Hair follicular keratinocyte (primary cell): ENCODE results near the gene FAM83F. TPM values are rescaled to one million over a fixed set of nuclear protein-coding genes. Genes with fewer than 3 reads are reported as not detected.

ENCODE experiments used
- total RNA-seq: library from RNA; depleted of rRNA; stranded (reverse); fragments of >200 nt; gene quantifications from 2 replicates; pipeline ENCODE4 v1.2.3, GENCODE V29; 2015

FAM83F gene
- 37.5 and 46.1 TPM in 2 replicates for total RNA-seq

DNA sequence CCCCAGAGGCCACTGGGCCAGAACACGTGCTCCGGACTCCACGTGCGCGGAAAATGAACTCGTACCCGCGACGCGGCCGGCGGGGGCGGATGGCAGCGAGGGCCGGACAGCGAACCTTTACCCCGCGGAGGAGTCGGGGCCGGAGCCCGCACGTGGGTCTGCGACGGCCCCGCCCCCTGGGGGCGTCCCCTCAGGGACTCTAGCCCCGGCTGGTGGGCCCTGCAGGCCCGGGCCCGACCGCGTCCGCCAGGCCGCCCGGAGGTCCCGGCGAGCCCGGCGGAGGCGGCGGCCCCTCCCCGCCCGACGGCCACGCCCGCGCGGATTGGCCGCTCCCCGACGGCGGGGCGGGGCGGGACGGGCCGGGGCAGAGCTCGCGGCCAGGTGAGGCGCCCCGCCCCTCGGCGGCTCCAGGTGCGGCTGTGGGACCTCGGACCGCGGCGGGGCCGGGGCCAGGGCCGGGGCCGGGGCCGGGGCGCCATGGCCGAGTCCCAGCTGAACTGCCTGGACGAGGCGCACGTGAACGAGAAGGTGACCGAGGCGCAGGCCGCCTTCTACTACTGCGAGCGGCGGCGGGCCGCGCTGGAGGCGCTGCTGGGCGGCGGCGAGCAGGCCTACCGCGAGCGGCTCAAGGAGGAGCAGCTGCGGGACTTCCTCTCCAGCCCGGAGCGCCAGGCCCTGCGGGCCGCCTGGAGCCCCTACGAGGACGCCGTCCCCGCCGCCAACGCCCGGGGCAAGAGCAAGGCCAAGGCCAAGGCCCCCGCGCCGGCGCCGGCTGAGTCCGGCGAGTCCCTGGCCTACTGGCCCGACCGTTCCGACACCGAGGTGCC is at the start of gene FAM83F:
Gene FAM83F, plus strand, starts transcription at position 389 of the 827 bp plus-strand sequence. Its CDS starts 89 bp downstream, at position 478.

DNA sequence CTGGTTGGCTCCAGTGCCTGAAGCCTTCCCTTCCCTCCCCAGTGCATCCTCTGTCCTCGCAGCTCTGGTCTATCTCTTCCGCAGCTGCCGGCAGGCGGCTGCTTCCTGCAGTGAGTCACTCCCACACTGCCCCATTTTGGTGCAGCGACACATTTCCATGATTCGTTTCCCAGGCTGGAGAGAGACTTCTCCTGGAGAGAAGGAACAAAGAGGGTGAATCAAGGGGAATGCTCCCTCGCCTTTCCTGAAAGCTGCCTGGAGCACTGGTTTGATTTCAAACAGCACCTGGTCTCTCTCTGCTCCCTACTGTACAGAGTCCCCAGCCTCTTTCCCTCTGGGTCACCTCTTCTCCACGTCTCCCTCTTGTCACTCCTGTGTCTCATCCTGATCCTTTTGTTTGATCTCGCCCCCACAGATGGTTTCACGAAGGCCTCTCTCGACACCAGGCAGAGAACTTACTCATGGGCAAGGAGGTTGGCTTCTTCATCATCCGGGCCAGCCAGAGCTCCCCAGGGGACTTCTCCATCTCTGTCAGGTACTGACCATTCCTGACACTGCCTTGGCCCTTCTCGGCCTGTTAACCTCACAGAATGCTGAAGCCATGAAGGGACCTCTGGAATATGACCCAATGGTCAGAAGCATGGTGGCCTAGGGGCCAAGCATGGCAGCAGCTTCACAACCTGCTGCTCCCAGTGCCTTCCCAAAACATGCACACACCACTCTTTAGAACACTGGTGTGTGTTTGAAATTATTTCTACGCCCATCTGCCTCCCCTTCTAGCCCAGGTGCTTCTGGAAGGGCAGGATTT is 34.9 kb upstream of the FAM83F start, which contains the start of gene TMA7B:
Gene TMA7B, plus strand, starts transcription at position 758 of the 808 bp plus-strand sequence. CDS start 3,978 bp downstream, outside the sequence.

Other genes starting within 250 kb of the FAM83F start
- not detected in 2 replicates for gene ENTHD1, start 101.2 kb upstream of the FAM83F start, total RNA-seq
- gene GRAP2, start 93.9 kb upstream of the FAM83F start, total RNA-seq: not detected in 2 replicates
- not detected in 2 replicates for gene TMA7B, start 34.6 kb upstream of the FAM83F start, total RNA-seq
- 8.5 and 9.2 TPM in 2 replicates for gene TNRC6B, start 183.0 kb downstream of the FAM83F start, total RNA-seq